GM11168 (cell line): ENCODE measurements around the gene NGFR.

Experiments
- in situ Hi-C: fragments of 300-500 bp; cut with MboI; formaldehyde crosslinking; loops from one replicate; pipeline ENCODE4 v1.12.0; 2022; ENCODE audit warnings: low sequenced_read_pairs; ENCODE audit not compliant: unreplicated experiment

Gene NGFR

GRCh38 chr17:49554694-49555494 is 59.8 kb downstream of the NGFR start:
- in situ Hi-C loops, result loop anchor here (25.0 kb wide), 1 partner anchor 432 kb away; the partner anchor contains the start of gene DLX3

- in situ Hi-C loops, result loop anchor here (25.0 kb wide), 1 partner anchor 432 kb away; the partner anchor contains the start of gene DLX3
Observed at GRCh38 chr17:49555495-49556222, 60.6 kb downstream of the NGFR start.

- in situ Hi-C loops, result loop anchor here (25.0 kb wide), 1 partner anchor 431 kb away; the partner anchor contains the start of gene DLX3
Observed at GRCh38 chr17:49556223-49556943, 61.3 kb downstream of the NGFR start.

GRCh38 chr17:49557312-49558024 is 62.4 kb downstream of the NGFR start:
- in situ Hi-C loops, result loop anchor here (25.0 kb wide), 1 partner anchor 430 kb away; the partner anchor contains the start of gene DLX3
